Vagina (tissue), 2 donors: Measurements from ENCODE around the gene TAF10. TPM values are rescaled to one million over a fixed set of nuclear protein-coding genes. Genes with fewer than 3 reads are reported as not detected.

Experiments
- DNase-seq, 2 donors: peaks; one replicate each; pipeline ENCODE4 v3.0.0-alpha.2; 2017; ENCODE audit errors: extremely low spot score in 2 of 2
- H3K27ac ChIP-seq: fragments of 200-600 bp; sonication (generic); one replicate; pipeline ENCODE4 v1.5.1; 2019
- H3K27me3 ChIP-seq: fragments of 200-600 bp; sonication (generic); one replicate; pipeline ENCODE4 v1.5.1; 2019
- H3K36me3 ChIP-seq, 2 donors: fragments of 200-600 bp; sonication (generic); one replicate each; pipeline ENCODE4 v1.5.1; 2017 to 2019
- H3K4me1 ChIP-seq: fragments of 200-600 bp; sonication (generic); one replicate; pipeline ENCODE4 v1.5.1; 2019
- H3K4me3 ChIP-seq, 2 donors: fragments of 200-600 bp; sonication (generic); 1 replicate in 1 of 2; 2 replicates in 1 of 2; pipeline ENCODE4 v1.5.1; 2016 to 2019
- H3K9me3 ChIP-seq: fragments of 200-600 bp; sonication (generic); one replicate; pipeline ENCODE4 v1.5.1; 2019
- POLR2A ChIP-seq, 2 donors: fragments of 450-650 bp; IDR thresholded peaks; one replicate each; pipeline ENCODE4 v1.6.1; 2017; ENCODE audit warnings: antibody characterized with exemption in 2 of 2, mild to moderate bottlenecking in 2 of 2, moderate library complexity in 2 of 2
- POLR2AphosphoS5 ChIP-seq, 2 donors: sonication (generic); formaldehyde crosslinking; IDR thresholded peaks; one replicate each; pipeline ENCODE4 v1.9.0; 2017; ENCODE audit warnings: antibody characterized with exemption in 2 of 2, mild to moderate bottlenecking in 2 of 2, low read depth in 1 of 2; ENCODE audit not compliant: insufficient read depth in 1 of 2
- intact Hi-C: fragments of 100-400 bp; cut with DNase I; formaldehyde crosslinking; loops from one replicate; pipeline ENCODE4 v1.15.1; 2023
- total RNA-seq: library from RNA; depleted of rRNA; stranded (reverse); fragments of >200 nt; gene quantifications from one replicate; pipeline ENCODE4 v1.2.3, GENCODE V29; 2016
- TF ChIP-seq, protein P1 (sequence below), 3 experiments: fragments of 450-650 bp in 2 of 3; fragments of 200-600 bp in 1 of 3; sonication (generic) in 1 of 3; IDR thresholded peaks; one replicate each; pipeline ENCODE4 v1.5.1; 2017 to 2019; ENCODE audit warnings: antibody characterized with exemption in 3 of 3, mild to moderate bottlenecking in 2 of 3, moderate library complexity in 2 of 3

TAF10 gene
- total RNA-seq, 1 donor from 2014 or later: 48.1 TPM

DNA sequence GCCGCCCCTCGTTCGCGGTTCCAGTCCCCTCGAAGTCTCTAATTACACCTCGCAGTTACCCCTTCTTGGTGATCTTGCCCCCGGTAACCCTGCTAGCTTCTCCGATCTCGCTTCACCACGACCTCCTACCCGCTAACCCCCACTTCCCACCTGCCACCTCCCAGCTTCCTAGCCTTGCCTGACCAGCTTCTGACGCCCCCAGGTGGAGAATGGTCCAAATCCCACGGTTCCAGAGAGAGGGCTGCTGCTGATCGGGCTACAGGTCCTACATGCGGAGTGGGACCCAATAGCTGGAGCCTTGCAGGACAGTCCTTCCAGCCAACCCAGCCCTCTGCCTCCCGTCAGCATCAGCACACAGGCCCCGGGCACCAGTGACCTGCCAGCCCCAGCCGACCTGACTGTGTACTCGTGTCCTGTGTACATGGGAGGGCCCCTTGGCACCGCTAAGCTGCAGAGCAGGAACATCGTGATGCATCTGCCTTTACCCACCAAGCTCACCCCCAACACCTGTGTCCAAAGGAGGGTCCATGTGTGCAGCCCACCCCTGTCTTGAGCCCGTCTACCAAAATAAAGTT, 40.5 kb downstream of the TAF10 start:
- Histone ChIP-seq H3K27ac (no peak overlapping the region), H3K4me3 (no peak overlapping the region), H3K9me3 (no peaks in the 10 kb centered on the region), H3K27me3 (no peaks in the 10 kb centered on the region), H3K4me1 (peaks cover 13% of the 10 kb centered on the region), H3K36me3 (no peaks in the 10 kb centered on the region)
- intact Hi-C loops: no loop called here
- no peak for DNase-seq
- TF ChIP-seq POLR2A (IDR thresholded peaks at IDR 0.05) (no peak), POLR2AphosphoS5 (IDR thresholded peaks at IDR 0.05; ENCODE audit: insufficient read depth in 1 of 2, low read depth in 1 of 2) (no peak)
- TF ChIP-seq, protein P1, sequence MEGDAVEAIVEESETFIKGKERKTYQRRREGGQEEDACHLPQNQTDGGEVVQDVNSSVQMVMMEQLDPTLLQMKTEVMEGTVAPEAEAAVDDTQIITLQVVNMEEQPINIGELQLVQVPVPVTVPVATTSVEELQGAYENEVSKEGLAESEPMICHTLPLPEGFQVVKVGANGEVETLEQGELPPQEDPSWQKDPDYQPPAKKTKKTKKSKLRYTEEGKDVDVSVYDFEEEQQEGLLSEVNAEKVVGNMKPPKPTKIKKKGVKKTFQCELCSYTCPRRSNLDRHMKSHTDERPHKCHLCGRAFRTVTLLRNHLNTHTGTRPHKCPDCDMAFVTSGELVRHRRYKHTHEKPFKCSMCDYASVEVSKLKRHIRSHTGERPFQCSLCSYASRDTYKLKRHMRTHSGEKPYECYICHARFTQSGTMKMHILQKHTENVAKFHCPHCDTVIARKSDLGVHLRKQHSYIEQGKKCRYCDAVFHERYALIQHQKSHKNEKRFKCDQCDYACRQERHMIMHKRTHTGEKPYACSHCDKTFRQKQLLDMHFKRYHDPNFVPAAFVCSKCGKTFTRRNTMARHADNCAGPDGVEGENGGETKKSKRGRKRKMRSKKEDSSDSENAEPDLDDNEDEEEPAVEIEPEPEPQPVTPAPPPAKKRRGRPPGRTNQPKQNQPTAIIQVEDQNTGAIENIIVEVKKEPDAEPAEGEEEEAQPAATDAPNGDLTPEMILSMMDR (IDR thresholded peaks at IDR 0.05): no peak

DNA sequence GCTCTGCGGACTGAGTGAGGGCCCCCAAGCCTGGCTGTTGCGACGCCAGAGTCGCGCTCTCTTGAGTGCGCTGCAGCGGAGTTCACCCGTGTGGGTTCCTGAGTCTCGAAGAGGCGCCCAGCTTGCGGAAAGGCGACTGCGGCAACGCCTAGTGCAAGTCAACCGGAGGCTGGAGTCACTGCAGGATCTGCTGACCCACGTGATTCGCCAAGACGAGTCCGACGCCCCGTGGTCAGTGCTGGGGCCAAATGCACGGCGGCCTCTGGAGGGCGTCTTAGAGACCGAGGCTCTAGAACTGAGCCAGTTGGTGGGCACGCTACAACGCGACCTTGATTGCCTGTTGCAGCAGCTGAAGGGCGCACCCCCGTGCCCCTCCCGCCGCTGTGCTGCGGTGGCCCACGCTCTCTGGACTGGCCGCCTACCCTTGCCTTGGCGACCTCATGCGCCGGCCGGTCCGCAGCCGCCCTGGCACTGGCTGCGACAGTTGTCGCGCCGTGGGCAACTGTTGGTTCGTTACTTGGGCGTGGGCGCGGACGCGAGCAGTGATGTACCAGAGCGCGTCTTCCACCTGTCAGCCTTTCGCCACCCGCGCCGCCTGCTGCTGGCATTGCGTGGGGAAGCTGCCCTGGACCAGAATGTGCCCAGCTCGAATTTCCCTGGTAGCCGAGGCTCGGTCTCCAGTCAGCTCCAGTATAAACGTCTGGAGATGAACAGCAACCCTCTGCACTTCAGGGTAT, 41.2 kb downstream of the TAF10 start:
- Histone ChIP-seq H3K27ac (no peak overlapping the region), H3K4me1 (peaks cover 7% of the 10 kb centered on the region), H3K4me3 (no peak overlapping the region), H3K27me3 (no peaks in the 10 kb centered on the region), H3K9me3 (no peaks in the 10 kb centered on the region), H3K36me3 (no peaks in the 10 kb centered on the region)
- no peak for DNase-seq
- TF ChIP-seq, protein P1 (IDR thresholded peaks at IDR 0.05): no peak
- TF ChIP-seq POLR2A (IDR thresholded peaks at IDR 0.05) (no peak), POLR2AphosphoS5 (IDR thresholded peaks at IDR 0.05; ENCODE audit: insufficient read depth in 1 of 2, low read depth in 1 of 2) (no peak)
- intact Hi-C loops: no loop called here

DNA sequence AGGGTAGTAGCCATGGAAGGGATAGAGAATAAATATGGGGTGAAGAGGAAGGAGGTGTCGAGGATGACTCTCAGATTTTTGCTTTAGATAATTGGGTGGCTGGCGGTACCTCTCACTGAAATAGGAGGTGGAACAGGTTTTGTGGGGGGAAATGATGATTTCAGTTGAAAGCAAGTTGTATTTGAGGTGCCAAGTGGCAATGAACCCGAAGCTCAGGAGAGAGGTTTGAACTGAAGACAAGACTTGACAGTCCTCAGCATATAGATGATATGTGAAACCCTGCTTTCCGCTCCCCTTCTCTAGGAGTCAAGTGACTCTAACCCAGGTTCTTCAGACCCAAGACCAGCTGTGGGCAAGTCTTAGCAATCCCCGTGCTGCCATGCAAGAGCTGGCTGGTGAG, 42.3 kb downstream of the TAF10 start:
- no peak overlapping the region for H3K4me3 ChIP-seq
- no peaks in the 10 kb centered on the region for H3K36me3 ChIP-seq
- H3K9me3 ChIP-seq: no peaks in the 10 kb centered on the region
- no peaks in the 10 kb centered on the region for H3K27me3 ChIP-seq
- no peak overlapping the region for H3K27ac ChIP-seq
- no peak for DNase-seq
- peaks cover 7% of the 10 kb centered on the region for H3K4me1 ChIP-seq
- TF ChIP-seq POLR2AphosphoS5 (IDR thresholded peaks at IDR 0.05; ENCODE audit: insufficient read depth in 1 of 2, low read depth in 1 of 2): no peak
- no peak for TF ChIP-seq POLR2A (IDR thresholded peaks at IDR 0.05)
- TF ChIP-seq, protein P1 (IDR thresholded peaks at IDR 0.05): no peak
- intact Hi-C loops: no loop called here

DNA sequence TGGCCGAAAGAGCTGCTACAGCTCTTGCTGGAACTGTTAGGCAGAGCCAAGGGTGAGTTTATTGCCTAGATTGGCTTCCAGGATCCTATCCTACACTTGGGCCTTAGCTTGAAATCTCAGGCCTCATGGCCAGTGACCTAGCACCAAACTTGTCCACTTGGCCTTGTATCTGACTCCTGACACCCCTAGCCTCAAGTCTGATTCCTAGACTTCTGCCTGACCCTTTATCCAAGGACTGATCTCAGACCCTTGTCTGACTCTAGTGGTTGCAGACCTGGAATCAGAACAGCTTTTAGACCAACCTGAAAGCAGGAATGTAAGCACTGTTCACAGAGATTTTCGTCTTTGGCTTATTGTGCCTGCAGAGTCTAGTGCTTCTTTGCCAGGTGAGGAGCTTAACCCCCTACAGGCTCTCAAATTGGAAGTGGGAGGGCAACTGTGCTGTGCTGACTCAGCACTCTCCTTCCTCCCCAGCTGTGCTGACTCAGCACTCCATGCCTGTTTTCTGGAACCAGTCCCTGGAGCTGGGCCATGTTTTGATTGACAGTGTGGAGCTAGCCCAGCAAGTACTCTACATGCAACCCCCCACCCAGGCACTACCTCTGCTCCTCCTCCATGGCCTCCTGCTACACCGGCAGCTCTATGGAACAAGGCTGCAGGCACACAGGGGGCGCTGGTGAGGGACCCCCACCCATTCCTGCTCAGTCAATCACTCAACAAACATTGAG, 43.7 kb downstream of the TAF10 start:
- H3K27me3 ChIP-seq: no peaks in the 10 kb centered on the region
- no peak for DNase-seq
- no peak overlapping the region for H3K4me3 ChIP-seq
- H3K9me3 ChIP-seq: no peaks in the 10 kb centered on the region
- intact Hi-C loops: no loop called here
- no peak overlapping the region for H3K27ac ChIP-seq
- TF ChIP-seq POLR2A (IDR thresholded peaks at IDR 0.05): no peak
- TF ChIP-seq POLR2AphosphoS5 (IDR thresholded peaks at IDR 0.05; ENCODE audit: insufficient read depth in 1 of 2, low read depth in 1 of 2): no peak
- TF ChIP-seq, protein P1 (IDR thresholded peaks at IDR 0.05): no peak
- H3K36me3 ChIP-seq: no peaks in the 10 kb centered on the region
- peaks cover 7% of the 10 kb centered on the region for H3K4me1 ChIP-seq
